ENCODE data around the gene CDK15.
"Not testable (repeated sequence)": the region's sequence is repeated elsewhere in the genome, so short reads cannot be mapped to it uniquely, and the experiment has no call there.

The CDK15 gene

GRCh38 chr2:201789395-201789794, 16.9 kb upstream of the CDK15 start:
- no peak for DNase-seq (ENCODE audit: low read depth in 2 of 2)

GRCh38 chr2:201790291-201790690, 16.0 kb upstream of the CDK15 start:
- no peak for DNase-seq (ENCODE audit: low read depth in 2 of 2)

- no peak for DNase-seq (ENCODE audit: low read depth in 2 of 2)
These were observed 15.3 kb upstream of the CDK15 start for GRCh38 chr2:201790989-201791388.

- DNase-seq (ENCODE audit: low read depth in 2 of 2), result no peak
These were observed 12.7 kb upstream of the CDK15 start for GRCh38 chr2:201793631-201794030.

- no peak for DNase-seq (ENCODE audit: low read depth in 2 of 2)
These were observed 12.0 kb upstream of the CDK15 start for GRCh38 chr2:201794294-201794693.

GRCh38 chr2:201795607-201796477, 10.5 kb upstream of the CDK15 start:
- DNase-seq (ENCODE audit: low read depth in 2 of 2), result no peak

GRCh38 chr2:201796478-201796865, 9.9 kb upstream of the CDK15 start:
- DNase-seq (ENCODE audit: low read depth in 2 of 2), result no peak

- no peak for DNase-seq (ENCODE audit: low read depth in 2 of 2)
These were observed 9.0 kb upstream of the CDK15 start for GRCh38 chr2:201797175-201797840.

GRCh38 chr2:201798252-201798913, 8.0 kb upstream of the CDK15 start:
- no peak for DNase-seq (ENCODE audit: low read depth in 2 of 2)

- DNase-seq (ENCODE audit: low read depth in 2 of 2), result not testable (repeated sequence)
These were observed 7.4 kb upstream of the CDK15 start for GRCh38 chr2:201798914-201799285.

GRCh38 chr2:201807452-201807999, 1.2 kb downstream of the CDK15 start:
- no peak for DNase-seq (ENCODE audit: low read depth in 2 of 2)

GRCh38 chr2:201808027-201808426, 1.7 kb downstream of the CDK15 start:
- no peak for DNase-seq (ENCODE audit: low read depth in 2 of 2)

GRCh38 chr2:201809633-201810032, 3.3 kb downstream of the CDK15 start:
- no peak for DNase-seq (ENCODE audit: low read depth in 2 of 2)

- not testable (repeated sequence) for DNase-seq (ENCODE audit: low read depth in 2 of 2)
These were observed 4.3 kb downstream of the CDK15 start for GRCh38 chr2:201810604-201811003.

- DNase-seq (ENCODE audit: low read depth in 2 of 2), result no peak
These were observed 7.8 kb downstream of the CDK15 start for GRCh38 chr2:201813996-201814760.

GRCh38 chr2:201816657-201817575, 10.6 kb downstream of the CDK15 start:
- DNase-seq (ENCODE audit: low read depth in 2 of 2), result no peak

GRCh38 chr2:201820383-201821007, 14.2 kb downstream of the CDK15 start:
- DNase-seq (ENCODE audit: low read depth in 2 of 2), result no peak

- no peak for DNase-seq (ENCODE audit: low read depth in 2 of 2)
These were observed 14.7 kb downstream of the CDK15 start for GRCh38 chr2:201821080-201821479.

GRCh38 chr2:201824212-201824611, 17.9 kb downstream of the CDK15 start:
- no peak for DNase-seq (ENCODE audit: low read depth in 2 of 2)

GRCh38 chr2:201827621-201828020, 21.3 kb downstream of the CDK15 start:
- DNase-seq (ENCODE audit: low read depth in 2 of 2), result no peak
